Keratinocyte (primary cell): Measurements from ENCODE around the gene PDZD2. TPM values are rescaled to one million over a fixed set of nuclear protein-coding genes. Genes with fewer than 3 reads are reported as not detected.

ENCODE experiments used
- DNase-seq: peaks from one replicate; pipeline ENCODE4 v3.0.0-alpha.2; 2011; ENCODE audit warnings: low read depth, missing footprints, low spot score
- FAIRE-seq: peaks from 2 replicates; lab custom pipeline; 2011; peaks lifted over from hg19 to GRCh38; lab: Jason Lieb, UNC
- H2AFZ ChIP-seq: 2 replicates; pipeline ENCODE4 v1.6.0; 2012; ENCODE audit warnings: low read length, control low read depth, inconsistent platforms; ENCODE audit not compliant: control insufficient read depth
- H3K27ac ChIP-seq: 2 replicates; pipeline ENCODE4 v1.5.1; 2011; ENCODE audit warnings: low read length; ENCODE audit not compliant: control insufficient read depth, insufficient read depth
- H3K27me3 ChIP-seq: 3 replicates; pipeline ENCODE4 v1.6.0; 2011; ENCODE audit warnings: low read length; ENCODE audit not compliant: control insufficient read depth, insufficient read depth; ENCODE audit errors: extremely low read depth
- H3K36me3 ChIP-seq, 2 experiments: 2 replicates in 1 of 2; 3 replicates in 1 of 2; pipeline ENCODE4 v1.5.1; 2011; ENCODE audit warnings: low read length in 2 of 2, mild to moderate bottlenecking in 1 of 2; ENCODE audit not compliant: control insufficient read depth in 2 of 2, insufficient read depth in 2 of 2; ENCODE audit errors: extremely low read depth in 1 of 2
- H3K4me1 ChIP-seq: 3 replicates; pipeline ENCODE4 v1.5.1; 2011; ENCODE audit warnings: low read length; ENCODE audit not compliant: control insufficient read depth, insufficient read depth; ENCODE audit errors: extremely low read depth
- H3K4me2 ChIP-seq: 3 replicates; pipeline ENCODE4 v1.6.0; 2011; ENCODE audit warnings: low read depth, low read length; ENCODE audit not compliant: control insufficient read depth, insufficient read depth; ENCODE audit errors: extremely low read depth
- H3K4me3 ChIP-seq, 3 experiments: fragments of 200-600 bp in 1 of 3; sonication (generic) in 1 of 3; 2 replicates in 2 of 3; 3 replicates in 1 of 3; pipeline ENCODE4 v1.5.1; 2011 to 2016; ENCODE audit warnings: low read length in 3 of 3, mild to moderate bottlenecking in 3 of 3, control low read depth in 2 of 3, inconsistent platforms in 1 of 3, low read depth in 1 of 3, mixed read lengths in 1 of 3, mixed run types in 1 of 3, moderate library complexity in 1 of 3; ENCODE audit not compliant: control insufficient read depth in 2 of 3, insufficient read depth in 2 of 3; ENCODE audit errors: extremely low read depth in 1 of 3
- H3K79me2 ChIP-seq: 2 replicates; pipeline ENCODE4 v1.6.0; 2012; ENCODE audit warnings: low read length; ENCODE audit not compliant: control insufficient read depth, insufficient read depth
- H3K9ac ChIP-seq: 3 replicates; pipeline ENCODE4 v1.6.0; 2011; ENCODE audit warnings: low read length; ENCODE audit not compliant: control insufficient read depth, insufficient read depth; ENCODE audit errors: extremely low read depth
- H3K9me1 ChIP-seq: 3 replicates; pipeline ENCODE4 v1.6.0; 2011; ENCODE audit warnings: low read length; ENCODE audit not compliant: control insufficient read depth, insufficient read depth; ENCODE audit errors: extremely low read depth
- H3K9me3 ChIP-seq: 2 replicates; pipeline ENCODE4 v1.5.1; 2012; ENCODE audit warnings: low read depth, low read length; ENCODE audit not compliant: control insufficient read depth
- H4K20me1 ChIP-seq: 3 replicates; pipeline ENCODE4 v1.6.0; 2011; ENCODE audit warnings: low read length; ENCODE audit not compliant: control insufficient read depth, insufficient read depth; ENCODE audit errors: extremely low read depth
- EZH2 ChIP-seq: IDR thresholded peaks from one replicate; pipeline ENCODE4 v1.6.1; 2012; ENCODE audit warnings: inconsistent platforms, mild to moderate bottlenecking, low read length, moderate library complexity
- dilution Hi-C: fragments of 300-500 bp; cut with MboI; formaldehyde crosslinking; loops from one replicate; pipeline ENCODE4 v1.7.0; 2020; ENCODE audit warnings: low sequenced_read_pairs; ENCODE audit not compliant: extremely low pct_ligation_motif_present
- polyA plus RNA-seq, 5 experiments: library from polyadenylated mRNA; depleted of rRNA in 3 of 5; stranded (reverse) in 3 of 5; stranded (forward) in 1 of 5; unstranded in 1 of 5; fragments of >200 nt; gene quantifications; 1 replicate in 1 of 5; 2 replicates in 3 of 5; 3 replicates in 1 of 5; pipeline versions ENCODE4 v1.2.1 to v1.2.3, GENCODE V29; 2011 to 2012; ENCODE audit warnings: missing spikeins in 2 of 5, low read depth in 1 of 5, low replicate concordance in 1 of 5
- TF ChIP-seq, protein P1 (sequence below), 3 experiments: IDR thresholded peaks in 1 of 3; conservative IDR thresholded peaks in 1 of 3; optimal IDR thresholded peaks in 1 of 3; 2 replicates in 2 of 3; 3 replicates in 1 of 3; pipeline versions ENCODE3 to v1.5.1; 2011; ENCODE audit warnings: low read length in 3 of 3, mild to moderate bottlenecking in 3 of 3, moderate library complexity in 2 of 3, control low read depth in 1 of 3, inconsistent platforms in 1 of 3; ENCODE audit not compliant: insufficient read depth in 2 of 3; ENCODE audit errors: extremely low read depth in 1 of 3

Gene PDZD2
- polyA plus RNA-seq, 1 donor (not counting 4 experiments of a cell fraction or from before 2014, with no cell fraction given) = 7.3 TPM

DNA sequence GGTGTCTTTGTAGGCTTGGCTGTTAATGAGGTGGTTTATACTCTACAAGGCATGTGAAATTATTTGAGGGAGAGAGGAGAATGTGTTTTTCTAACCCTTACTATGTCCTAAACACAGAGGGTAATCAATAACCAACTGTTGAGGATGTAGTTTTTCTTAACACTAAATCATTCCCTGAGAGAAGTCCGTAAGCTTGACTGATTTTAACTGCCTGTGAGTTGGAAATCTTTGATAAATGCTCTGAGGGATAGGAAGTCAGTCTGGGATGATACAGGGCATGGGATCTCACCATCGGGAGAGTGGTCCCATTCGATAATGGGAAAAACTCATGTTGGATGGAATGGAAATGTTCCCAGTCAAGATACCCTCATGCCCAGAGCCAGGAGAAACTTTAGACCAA is 249.6 kb downstream of the PDZD2 start:
- DNase-seq = no peak
- Histone ChIP-seq H3K4me1 (no peaks in the 10 kb centered on the region), H3K4me2 (no peak overlapping the region), H4K20me1 (no peaks in the 10 kb centered on the region), H3K9me1 (no peaks in the 10 kb centered on the region), H3K27ac (no peak overlapping the region), H3K79me2 (no peaks in the 10 kb centered on the region), H3K36me3 (no peaks in the 10 kb centered on the region), H3K9ac (no peak overlapping the region), H3K9me3 (no peaks in the 10 kb centered on the region), H2AFZ (no peak overlapping the region), H3K27me3 (no peaks in the 10 kb centered on the region), H3K4me3 (no peak overlapping the region)
- dilution Hi-C loops = no loop called here
- no peak for TF ChIP-seq EZH2
- TF ChIP-seq, protein P1, sequence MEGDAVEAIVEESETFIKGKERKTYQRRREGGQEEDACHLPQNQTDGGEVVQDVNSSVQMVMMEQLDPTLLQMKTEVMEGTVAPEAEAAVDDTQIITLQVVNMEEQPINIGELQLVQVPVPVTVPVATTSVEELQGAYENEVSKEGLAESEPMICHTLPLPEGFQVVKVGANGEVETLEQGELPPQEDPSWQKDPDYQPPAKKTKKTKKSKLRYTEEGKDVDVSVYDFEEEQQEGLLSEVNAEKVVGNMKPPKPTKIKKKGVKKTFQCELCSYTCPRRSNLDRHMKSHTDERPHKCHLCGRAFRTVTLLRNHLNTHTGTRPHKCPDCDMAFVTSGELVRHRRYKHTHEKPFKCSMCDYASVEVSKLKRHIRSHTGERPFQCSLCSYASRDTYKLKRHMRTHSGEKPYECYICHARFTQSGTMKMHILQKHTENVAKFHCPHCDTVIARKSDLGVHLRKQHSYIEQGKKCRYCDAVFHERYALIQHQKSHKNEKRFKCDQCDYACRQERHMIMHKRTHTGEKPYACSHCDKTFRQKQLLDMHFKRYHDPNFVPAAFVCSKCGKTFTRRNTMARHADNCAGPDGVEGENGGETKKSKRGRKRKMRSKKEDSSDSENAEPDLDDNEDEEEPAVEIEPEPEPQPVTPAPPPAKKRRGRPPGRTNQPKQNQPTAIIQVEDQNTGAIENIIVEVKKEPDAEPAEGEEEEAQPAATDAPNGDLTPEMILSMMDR (optimal IDR thresholded peaks at IDR 0.05 in 1 of 3, IDR thresholded peaks at IDR 0.05 in 1 of 3, conservative IDR thresholded peaks at IDR 0.05 in 1 of 3; ENCODE audit: extremely low read depth in 1 of 3, insufficient read depth in 2 of 3, low read length in 3 of 3) = no peak
- no peak for FAIRE-seq

DNA sequence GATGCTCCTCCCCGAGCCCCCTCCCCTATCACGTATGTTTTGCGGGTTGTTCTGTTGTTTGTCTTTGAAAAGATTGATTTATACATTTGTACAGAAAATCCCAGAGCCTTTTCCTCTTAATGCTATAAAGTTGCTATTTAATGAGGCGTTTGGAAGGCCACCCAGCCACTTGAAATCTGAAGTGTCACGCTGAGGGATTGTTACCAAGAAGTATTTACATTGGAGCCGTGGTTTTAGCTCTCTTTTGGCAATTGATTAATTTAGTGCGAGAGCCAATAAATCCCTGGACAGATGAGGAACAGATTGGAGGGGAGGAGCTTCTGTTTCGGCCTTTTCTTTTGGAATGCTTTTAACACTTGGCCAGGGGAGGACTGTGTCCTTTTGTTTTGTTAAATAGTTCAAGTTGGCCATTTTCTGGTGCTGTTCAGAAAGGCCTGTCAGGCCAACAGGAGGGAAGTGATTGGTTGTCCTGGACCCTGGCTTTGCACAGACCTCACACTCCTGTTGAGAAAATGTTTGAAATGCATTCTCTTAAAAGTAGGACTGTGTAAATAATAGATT is 250.2 kb downstream of the PDZD2 start:
- Histone ChIP-seq H3K4me3 (no peak overlapping the region), H3K9ac (no peak overlapping the region), H4K20me1 (no peaks in the 10 kb centered on the region), H3K4me2 (no peak overlapping the region), H3K27me3 (no peaks in the 10 kb centered on the region), H3K4me1 (no peaks in the 10 kb centered on the region), H3K9me3 (no peaks in the 10 kb centered on the region), H2AFZ (no peak overlapping the region), H3K36me3 (no peaks in the 10 kb centered on the region), H3K27ac (no peak overlapping the region), H3K9me1 (no peaks in the 10 kb centered on the region), H3K79me2 (no peaks in the 10 kb centered on the region)
- DNase-seq (no peak), FAIRE-seq (no peak)
- no peak for TF ChIP-seq EZH2
- TF ChIP-seq, protein P1 (optimal IDR thresholded peaks at IDR 0.05 in 1 of 3, IDR thresholded peaks at IDR 0.05 in 1 of 3, conservative IDR thresholded peaks at IDR 0.05 in 1 of 3; ENCODE audit: extremely low read depth in 1 of 3, insufficient read depth in 2 of 3, low read length in 3 of 3) = no peak
- dilution Hi-C loops = no loop called here
